HCT116 (cell line): ENCODE measurements around the gene CPLX3. TPM values are rescaled to one million over a fixed set of nuclear protein-coding genes. Genes with fewer than 3 reads are reported as not detected.

Experiments
- ATAC-seq: fragments of 200-7000 bp; cut with Tn5 transposase; 2 replicates; pipeline ENCODE4 v1.9.1; 2020; ENCODE audit warnings: mild to moderate bottlenecking, moderate library complexity
- BruUV-seq: library from RNA; stranded (reverse); fragments of 400-500 nt; replicated peaks from 2 replicates; lab custom pipeline; 2021; lab: Mats Ljungman, UMichigan
- CTCF ChIA-PET: fragments of 300-600 bp; sonication (Branson Sonifier 250); formaldehyde crosslinking; loops from one replicate; lab custom pipeline; 2021; ENCODE audit warnings: antibody characterized with exemption; lab: Charles Lee
- POLR2A ChIA-PET: fragments of 300-600, 350-600 bp; sonication (Branson Sonifier 250); formaldehyde crosslinking; loops from one replicate; lab custom pipeline; 2021; ENCODE audit warnings: antibody characterized with exemption; lab: Charles Lee
- RAD21 ChIA-PET, 2 experiments: fragments of 300-600 bp; sonication (Branson Sonifier 250); formaldehyde crosslinking; loops; one replicate each; lab custom pipeline; 2023; ENCODE audit warnings: low total read pairs in 2 of 2; ENCODE audit not compliant: uncharacterized antibody in 2 of 2, unreplicated experiment in 2 of 2, low non-redundant PET in 1 of 2; lab: Charles Lee
- DNase-seq: peaks from one replicate; pipeline ENCODE4 v3.0.0-alpha.2; 2010; ENCODE audit warnings: low read depth, low spot score
- H2AFZ ChIP-seq: fragments of 200-600 bp; shearing (Covaris generic), sonication (generic); 2 replicates; pipeline ENCODE4 v1.6.1; 2017; ENCODE audit warnings: low read depth, mixed run types, mixed read lengths, antibody characterized with exemption, low read length; ENCODE audit not compliant: poor library complexity, severe bottlenecking
- H3K27ac ChIP-seq: 2 replicates; pipeline ENCODE4 v1.5.1; 2012; ENCODE audit warnings: low read depth, low read length
- H3K27me3 ChIP-seq: fragments of 200-600 bp; sonication (generic); 2 replicates; pipeline ENCODE4 v1.6.1; 2016; ENCODE audit warnings: mixed run types, low read length, mixed read lengths; ENCODE audit not compliant: insufficient read depth
- H3K36me3 ChIP-seq, 2 experiments: fragments of 200-500 bp in 1 of 2; fragments of 200-600 bp in 1 of 2; sonication (Bioruptor generic) in 1 of 2; sonication (generic) in 1 of 2; 2 replicates each; pipeline versions ENCODE4 v1.5.1 to v1.6.1; 2014 to 2016; ENCODE audit warnings: low read length in 2 of 2, inconsistent platforms in 1 of 2, mixed read lengths in 1 of 2, mixed run types in 1 of 2; ENCODE audit not compliant: insufficient read depth in 2 of 2, control insufficient read depth in 1 of 2
- H3K4me1 ChIP-seq, 2 experiments: fragments of 200-600 bp in 1 of 2; sonication (generic) in 1 of 2; 2 replicates each; pipeline versions ENCODE4 v1.5.1 to v1.6.1; 2012 to 2017; ENCODE audit warnings: low read length in 2 of 2, inconsistent platforms in 1 of 2, mild to moderate bottlenecking in 1 of 2, mixed read lengths in 1 of 2, mixed run types in 1 of 2, moderate library complexity in 1 of 2; ENCODE audit not compliant: insufficient read depth in 2 of 2, control insufficient read depth in 1 of 2
- H3K4me2 ChIP-seq: fragments of 200-600 bp; sonication (generic); 2 replicates; pipeline ENCODE4 v1.6.1; 2017; ENCODE audit warnings: mixed run types, low read length, mixed read lengths
- H3K4me3 ChIP-seq, 2 experiments: fragments of 200-600 bp in 1 of 2; sonication (generic) in 1 of 2; replicated peaks in 1 of 2; 2 replicates each; pipeline ENCODE4 v1.5.1; 2011 to 2016; ENCODE audit warnings: low read length in 2 of 2, control low read depth in 1 of 2, low read depth in 1 of 2, mild to moderate bottlenecking in 1 of 2, mixed read lengths in 1 of 2, mixed run types in 1 of 2
- H3K79me2 ChIP-seq: fragments of 200-600 bp; sonication (generic); 2 replicates; pipeline ENCODE4 v1.6.1; 2017; ENCODE audit warnings: mild to moderate bottlenecking, mixed run types, low read length, moderate library complexity, mixed read lengths; ENCODE audit not compliant: insufficient read depth
- H3K9ac ChIP-seq: fragments of 200-600 bp; sonication (generic); 2 replicates; pipeline ENCODE4 v1.6.1; 2016; ENCODE audit warnings: low read length, mixed read lengths
- H3K9me2 ChIP-seq: fragments of 200-600 bp; sonication (generic), shearing (Covaris generic); 2 replicates; pipeline ENCODE4 v1.6.1; 2017; ENCODE audit warnings: mixed run types, mild to moderate bottlenecking, moderate library complexity; ENCODE audit not compliant: insufficient read depth
- H3K9me3 ChIP-seq, 2 experiments: fragments of 200-500 bp in 1 of 2; fragments of 200-600 bp in 1 of 2; sonication (Bioruptor generic) in 1 of 2; sonication (generic) in 1 of 2; 2 replicates each; pipeline ENCODE4 v1.6.1; 2014 to 2017; ENCODE audit warnings: low read length in 2 of 2, mixed read lengths in 2 of 2, inconsistent platforms in 1 of 2, low read depth in 1 of 2, mild to moderate bottlenecking in 1 of 2, mixed run types in 1 of 2, moderate library complexity in 1 of 2; ENCODE audit not compliant: control insufficient read depth in 1 of 2, insufficient read depth in 1 of 2
- H4K20me1 ChIP-seq: fragments of 200-600 bp; sonication (generic), shearing (Covaris generic); 2 replicates; pipeline ENCODE4 v1.6.1; 2017; ENCODE audit warnings: mixed run types, mild to moderate bottlenecking, moderate library complexity; ENCODE audit not compliant: insufficient read depth
- ATF3 ChIP-seq: IDR thresholded peaks from 2 replicates; pipeline ENCODE4 v1.6.1; 2012
- CEBPB ChIP-seq: IDR thresholded peaks from 2 replicates; pipeline ENCODE4 v1.6.1; 2012; ENCODE audit warnings: low read depth
- EGR1 ChIP-seq: IDR thresholded peaks from 2 replicates; pipeline ENCODE4 v1.6.1; 2012; ENCODE audit warnings: low read depth
- ELF1 ChIP-seq: IDR thresholded peaks from 2 replicates; pipeline ENCODE4 v1.6.1; 2012; ENCODE audit warnings: low read depth, borderline replicate concordance
- EZH2phosphoT487 ChIP-seq: fragments of 200-600 bp; IDR thresholded peaks from 2 replicates; pipeline ENCODE4 v1.6.1; 2018; ENCODE audit warnings: antibody characterized with exemption, borderline replicate concordance
- FOSL1 ChIP-seq: IDR thresholded peaks from 2 replicates; pipeline ENCODE4 v1.6.1; 2012; ENCODE audit warnings: low read depth
- JUND ChIP-seq: IDR thresholded peaks from 2 replicates; pipeline ENCODE4 v1.6.1; 2012
- MAX ChIP-seq: IDR thresholded peaks from 2 replicates; pipeline ENCODE4 v1.6.1; 2012
- POLR2A ChIP-seq: IDR thresholded peaks from 2 replicates; pipeline ENCODE4 v1.7.0; 2011; ENCODE audit warnings: borderline replicate concordance; ENCODE audit not compliant: insufficient read depth, insufficient read length; ENCODE audit errors: extremely low read depth
- RAD21 ChIP-seq: IDR thresholded peaks from 2 replicates; pipeline ENCODE4 v1.6.1; 2012; ENCODE audit warnings: low read depth, mild to moderate bottlenecking
- SIN3A ChIP-seq: IDR thresholded peaks from 2 replicates; pipeline ENCODE4 v1.6.1; 2012; ENCODE audit warnings: low read depth
- SRF ChIP-seq: IDR thresholded peaks from 2 replicates; pipeline ENCODE4 v1.6.1; 2012; ENCODE audit warnings: low read depth
- ZNF274 ChIP-seq: fragments of 200-500 bp; sonication (Bioruptor generic); IDR thresholded peaks from 2 replicates; pipeline ENCODE4 v1.6.1; 2014; ENCODE audit warnings: mild to moderate bottlenecking, low read depth, low read length, inconsistent platforms
- intact Hi-C: fragments of 100-400 bp; cut with micrococcal nuclease; formaldehyde crosslinking; loops from 2 replicates; pipeline ENCODE4 v1.10.0; 2022
- total RNA-seq: library from RNA; stranded (reverse); gene quantifications from one replicate; pipeline ENCODE4 v1.2.1, GENCODE V29; 2021; ENCODE audit not compliant: unreplicated experiment
- TF ChIP-seq, protein P1 (sequence below), 3 experiments: fragments of 200-600 bp in 1 of 3; sonication (generic) in 1 of 3; IDR thresholded peaks in 2 of 3; conservative IDR thresholded peaks in 1 of 3; 2 replicates each; pipeline ENCODE4 v1.5.1; 2012 to 2017; ENCODE audit warnings: low read depth in 2 of 3, low read length in 2 of 3, antibody characterized with exemption in 1 of 3, borderline replicate concordance in 1 of 3, control low read depth in 1 of 3, mild to moderate bottlenecking in 1 of 3, mixed read lengths in 1 of 3, mixed run types in 1 of 3, moderate library complexity in 1 of 3; ENCODE audit not compliant: insufficient read depth in 1 of 3
- TF ChIP-seq, protein P2 (sequence below): IDR thresholded peaks from 2 replicates; pipeline ENCODE4 v1.6.1; 2012; ENCODE audit warnings: low read depth

CPLX3 gene
- total RNA-seq, 1 experiment from 2014 or later: not detected

- TF ChIP-seq, protein P1, sequence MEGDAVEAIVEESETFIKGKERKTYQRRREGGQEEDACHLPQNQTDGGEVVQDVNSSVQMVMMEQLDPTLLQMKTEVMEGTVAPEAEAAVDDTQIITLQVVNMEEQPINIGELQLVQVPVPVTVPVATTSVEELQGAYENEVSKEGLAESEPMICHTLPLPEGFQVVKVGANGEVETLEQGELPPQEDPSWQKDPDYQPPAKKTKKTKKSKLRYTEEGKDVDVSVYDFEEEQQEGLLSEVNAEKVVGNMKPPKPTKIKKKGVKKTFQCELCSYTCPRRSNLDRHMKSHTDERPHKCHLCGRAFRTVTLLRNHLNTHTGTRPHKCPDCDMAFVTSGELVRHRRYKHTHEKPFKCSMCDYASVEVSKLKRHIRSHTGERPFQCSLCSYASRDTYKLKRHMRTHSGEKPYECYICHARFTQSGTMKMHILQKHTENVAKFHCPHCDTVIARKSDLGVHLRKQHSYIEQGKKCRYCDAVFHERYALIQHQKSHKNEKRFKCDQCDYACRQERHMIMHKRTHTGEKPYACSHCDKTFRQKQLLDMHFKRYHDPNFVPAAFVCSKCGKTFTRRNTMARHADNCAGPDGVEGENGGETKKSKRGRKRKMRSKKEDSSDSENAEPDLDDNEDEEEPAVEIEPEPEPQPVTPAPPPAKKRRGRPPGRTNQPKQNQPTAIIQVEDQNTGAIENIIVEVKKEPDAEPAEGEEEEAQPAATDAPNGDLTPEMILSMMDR (IDR thresholded peaks at IDR 0.05 in 2 of 3, conservative IDR thresholded peaks at IDR 0.05 in 1 of 3; ENCODE audit: borderline replicate concordance in 1 of 3, insufficient read depth in 1 of 3, low read depth in 2 of 3, low read length in 2 of 3): no peak
- TF ChIP-seq ATF3: no peak
- no peak for TF ChIP-seq MAX
- no peak for TF ChIP-seq CEBPB
- TF ChIP-seq ZNF274: no peak
- TF ChIP-seq RAD21: no peak
- no peak for TF ChIP-seq ELF1
- TF ChIP-seq JUND: no peak
- TF ChIP-seq POLR2A: no peak
- TF ChIP-seq EZH2phosphoT487: no peak
Measured at GRCh38 chr15:74867466-74868038, 41.1 kb downstream of the CPLX3 start (continued).

- Histone ChIP-seq H4K20me1 (no peaks in the 10 kb centered on the region), H3K27me3 (no peaks in the 10 kb centered on the region), H3K9me2 (no peaks in the 10 kb centered on the region), H3K4me2 (no peak overlapping the region), H2AFZ (no peak overlapping the region), H3K79me2 (peaks cover 84% of the 10 kb centered on the region), H3K9ac (no peak overlapping the region), H3K36me3 (peaks cover 0 to 8% of the 10 kb centered on the region in 2 experiments; a peak in 1 of 4 replicates), H3K27ac (no peak overlapping the region), H3K9me3 (no peaks in the 10 kb centered on the region), H3K4me3 (no peak overlapping the region), H3K4me1 (peaks cover 18 to 63% of the 10 kb centered on the region in 2 experiments)
- ATAC-seq (no peak), DNase-seq (no peak)
- no TSS peak for BruUV-seq
- ChIA-PET CTCF (no interaction called here), POLR2A (no interaction called here), RAD21 (no interaction called here)
- intact Hi-C loops: no loop called here
- TF ChIP-seq MAX (no peak), ZNF274 (no peak), EZH2phosphoT487 (no peak), POLR2A (no peak), CEBPB (no peak), FOSL1 (no peak), JUND (no peak), SIN3A (no peak), ELF1 (no peak), RAD21 (no peak), EGR1 (no peak), SRF (no peak)
- TF ChIP-seq, protein P1 (IDR thresholded peaks at IDR 0.05 in 2 of 3, conservative IDR thresholded peaks at IDR 0.05 in 1 of 3; ENCODE audit: borderline replicate concordance in 1 of 3, insufficient read depth in 1 of 3, low read depth in 2 of 3, low read length in 2 of 3): no peak
- TF ChIP-seq, protein P2, sequence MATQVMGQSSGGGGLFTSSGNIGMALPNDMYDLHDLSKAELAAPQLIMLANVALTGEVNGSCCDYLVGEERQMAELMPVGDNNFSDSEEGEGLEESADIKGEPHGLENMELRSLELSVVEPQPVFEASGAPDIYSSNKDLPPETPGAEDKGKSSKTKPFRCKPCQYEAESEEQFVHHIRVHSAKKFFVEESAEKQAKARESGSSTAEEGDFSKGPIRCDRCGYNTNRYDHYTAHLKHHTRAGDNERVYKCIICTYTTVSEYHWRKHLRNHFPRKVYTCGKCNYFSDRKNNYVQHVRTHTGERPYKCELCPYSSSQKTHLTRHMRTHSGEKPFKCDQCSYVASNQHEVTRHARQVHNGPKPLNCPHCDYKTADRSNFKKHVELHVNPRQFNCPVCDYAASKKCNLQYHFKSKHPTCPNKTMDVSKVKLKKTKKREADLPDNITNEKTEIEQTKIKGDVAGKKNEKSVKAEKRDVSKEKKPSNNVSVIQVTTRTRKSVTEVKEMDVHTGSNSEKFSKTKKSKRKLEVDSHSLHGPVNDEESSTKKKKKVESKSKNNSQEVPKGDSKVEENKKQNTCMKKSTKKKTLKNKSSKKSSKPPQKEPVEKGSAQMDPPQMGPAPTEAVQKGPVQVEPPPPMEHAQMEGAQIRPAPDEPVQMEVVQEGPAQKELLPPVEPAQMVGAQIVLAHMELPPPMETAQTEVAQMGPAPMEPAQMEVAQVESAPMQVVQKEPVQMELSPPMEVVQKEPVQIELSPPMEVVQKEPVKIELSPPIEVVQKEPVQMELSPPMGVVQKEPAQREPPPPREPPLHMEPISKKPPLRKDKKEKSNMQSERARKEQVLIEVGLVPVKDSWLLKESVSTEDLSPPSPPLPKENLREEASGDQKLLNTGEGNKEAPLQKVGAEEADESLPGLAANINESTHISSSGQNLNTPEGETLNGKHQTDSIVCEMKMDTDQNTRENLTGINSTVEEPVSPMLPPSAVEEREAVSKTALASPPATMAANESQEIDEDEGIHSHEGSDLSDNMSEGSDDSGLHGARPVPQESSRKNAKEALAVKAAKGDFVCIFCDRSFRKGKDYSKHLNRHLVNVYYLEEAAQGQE: no peak
Measured at GRCh38 chr15:74868059-74868458, 41.6 kb downstream of the CPLX3 start.
